Calu3 (cell line): ENCODE results near the gene ITPKB. TPM values are rescaled to one million over a fixed set of nuclear protein-coding genes. Genes with fewer than 3 reads are reported as not detected.

Experiments
- BruUV-seq: library from RNA; stranded (reverse); fragments of 400-500 nt; replicated peaks from 2 replicates; lab custom pipeline; 2021; lab: Mats Ljungman, UMichigan
- CTCF ChIA-PET: fragments of 300-600 bp; sonication (Branson Sonifier 250); formaldehyde crosslinking; loops from one replicate; lab custom pipeline; 2022; ENCODE audit warnings: antibody characterized with exemption; lab: Charles Lee
- DNase-seq: peaks from one replicate; pipeline ENCODE4 v3.0.0; 2022
- H3K27ac Mint-ChIP-seq: one replicate; pipeline ENCODE4 v1.8.0; 2022; ENCODE audit warnings: mixed read lengths; ENCODE audit not compliant: unreplicated experiment
- H3K27me3 Mint-ChIP-seq: one replicate; pipeline ENCODE4 v1.8.0; 2022; ENCODE audit warnings: mixed read lengths; ENCODE audit not compliant: unreplicated experiment
- H3K36me3 Mint-ChIP-seq: one replicate; pipeline ENCODE4 v1.8.0; 2022; ENCODE audit warnings: mild to moderate bottlenecking, moderate library complexity, mixed read lengths; ENCODE audit not compliant: insufficient read depth, unreplicated experiment
- H3K4me1 Mint-ChIP-seq: one replicate; pipeline ENCODE4 v1.8.0; 2022; ENCODE audit warnings: mild to moderate bottlenecking, low read depth, mixed read lengths; ENCODE audit not compliant: unreplicated experiment
- H3K4me3 Mint-ChIP-seq: one replicate; pipeline ENCODE4 v1.8.0; 2022; ENCODE audit warnings: mild to moderate bottlenecking, low read depth, moderate library complexity, mixed read lengths; ENCODE audit not compliant: unreplicated experiment
- H3K9me3 Mint-ChIP-seq: one replicate; pipeline ENCODE4 v1.8.0; 2022; ENCODE audit warnings: low read depth, mixed read lengths; ENCODE audit not compliant: unreplicated experiment
- CTCF ChIP-seq: fragments of 200-600 bp; IDR thresholded peaks from one replicate; pipeline ENCODE4 v1.8.0; 2022; ENCODE audit warnings: antibody characterized with exemption; ENCODE audit not compliant: unreplicated experiment
- intact Hi-C: fragments of 100-400 bp; cut with micrococcal nuclease; formaldehyde crosslinking; loops from one replicate; pipeline ENCODE4 v1.10.0; 2022; ENCODE audit not compliant: unreplicated experiment
- total RNA-seq: library from RNA; stranded (reverse); gene quantifications from 2 replicates; pipeline ENCODE4 v1.2.3, GENCODE V29; 2022

ITPKB gene
- total RNA-seq, 1 experiment from 2014 or later: 11.8 TPM

- CTCF ChIA-PET: no interaction called here
- H3K4me1 Mint-ChIP-seq: no peaks in the 10 kb centered on the region
- no peaks in the 10 kb centered on the region for H3K27me3 Mint-ChIP-seq
- H3K4me3 Mint-ChIP-seq: no peak overlapping the region
- no peak for DNase-seq
- BruUV-seq: no TSS peak
- no peaks in the 10 kb centered on the region for H3K36me3 Mint-ChIP-seq
- intact Hi-C loops: no loop called here
- H3K9me3 Mint-ChIP-seq: no peaks in the 10 kb centered on the region
- no peak overlapping the region for H3K27ac Mint-ChIP-seq
- TF ChIP-seq CTCF: no peak
Observed at GRCh38 chr1:226655251-226656163, 83.6 kb downstream of the ITPKB start.

- H3K9me3 Mint-ChIP-seq: no peaks in the 10 kb centered on the region
- no peak for DNase-seq
- intact Hi-C loops: no loop called here
- H3K4me1 Mint-ChIP-seq: no peaks in the 10 kb centered on the region
- TF ChIP-seq CTCF: no peak
- no peak overlapping the region for H3K27ac Mint-ChIP-seq
- no TSS peak for BruUV-seq
- CTCF ChIA-PET: no interaction called here
- H3K4me3 Mint-ChIP-seq: no peak overlapping the region
- H3K36me3 Mint-ChIP-seq: no peaks in the 10 kb centered on the region
- no peaks in the 10 kb centered on the region for H3K27me3 Mint-ChIP-seq
Observed at GRCh38 chr1:226654668-226655055, 84.4 kb downstream of the ITPKB start.

- DNase-seq: no peak
- TF ChIP-seq CTCF: no peak
- no peaks in the 10 kb centered on the region for H3K36me3 Mint-ChIP-seq
- no peaks in the 10 kb centered on the region for H3K4me1 Mint-ChIP-seq
- CTCF ChIA-PET: no interaction called here
- BruUV-seq: no TSS peak
- H3K4me3 Mint-ChIP-seq: no peak overlapping the region
- no peaks in the 10 kb centered on the region for H3K9me3 Mint-ChIP-seq
- no peaks in the 10 kb centered on the region for H3K27me3 Mint-ChIP-seq
- no peak overlapping the region for H3K27ac Mint-ChIP-seq
- intact Hi-C loops: no loop called here
Observed at GRCh38 chr1:226654046-226654667, 84.9 kb downstream of the ITPKB start.

- no peak overlapping the region for H3K27ac Mint-ChIP-seq
- intact Hi-C loops: no loop called here
- no TSS peak for BruUV-seq
- H3K4me1 Mint-ChIP-seq: no peaks in the 10 kb centered on the region
- TF ChIP-seq CTCF: no peak
- no peaks in the 10 kb centered on the region for H3K9me3 Mint-ChIP-seq
- DNase-seq: no peak
- H3K4me3 Mint-ChIP-seq: no peak overlapping the region
- H3K27me3 Mint-ChIP-seq: no peaks in the 10 kb centered on the region
- CTCF ChIA-PET: no interaction called here
- H3K36me3 Mint-ChIP-seq: no peaks in the 10 kb centered on the region
Observed at GRCh38 chr1:226653311-226653921, 85.7 kb downstream of the ITPKB start.
